ENCODE results near the gene VARS2. TPM values are rescaled to one million over a fixed set of nuclear protein-coding genes. Genes with fewer than 3 reads are reported as not detected.
"Not testable (repeated sequence)": the region's sequence is repeated elsewhere in the genome, so short reads cannot be mapped to it uniquely, and the experiment has no call there.

VARS2 gene
- total RNA-seq, 1 donor from 2014 or later: 20.5 TPM

GRCh38 chr6:30962716-30963115 is 48.7 kb downstream of the VARS2 start:
- no peak for DNase-seq (ENCODE audit: low spot score)

DNA sequence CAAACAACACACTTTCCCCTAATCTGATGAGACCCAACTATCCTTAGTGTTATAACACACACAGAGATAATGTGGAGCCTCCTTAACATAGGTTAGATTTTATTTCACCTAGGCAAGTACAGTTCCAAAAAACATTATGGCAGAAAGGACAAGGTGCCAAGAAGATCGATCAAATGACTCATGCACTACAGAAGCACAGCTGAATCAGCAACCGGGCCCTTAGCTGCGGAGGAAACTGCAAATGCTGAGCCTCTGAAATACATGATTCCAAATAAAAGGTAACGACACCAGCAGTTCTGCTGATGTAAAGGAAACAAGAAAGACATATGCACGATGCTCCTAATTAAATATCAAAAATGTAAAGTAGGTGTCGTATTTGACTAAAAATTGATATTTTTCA is 49.6 kb downstream of the VARS2 start:
- no peak for DNase-seq (ENCODE audit: low spot score)

GRCh38 chr6:30964075-30964474 is 50.0 kb downstream of the VARS2 start:
- no peak for DNase-seq (ENCODE audit: low spot score)

- DNase-seq (ENCODE audit: low spot score): no peak
Measured at GRCh38 chr6:30965140-30965601, 51.1 kb downstream of the VARS2 start.

GRCh38 chr6:30966154-30966553 is 52.1 kb downstream of the VARS2 start:
- no peak for DNase-seq (ENCODE audit: low spot score)

GRCh38 chr6:30969171-30969570 is 55.1 kb downstream of the VARS2 start:
- not testable (repeated sequence) for DNase-seq (ENCODE audit: low spot score)

DNA sequence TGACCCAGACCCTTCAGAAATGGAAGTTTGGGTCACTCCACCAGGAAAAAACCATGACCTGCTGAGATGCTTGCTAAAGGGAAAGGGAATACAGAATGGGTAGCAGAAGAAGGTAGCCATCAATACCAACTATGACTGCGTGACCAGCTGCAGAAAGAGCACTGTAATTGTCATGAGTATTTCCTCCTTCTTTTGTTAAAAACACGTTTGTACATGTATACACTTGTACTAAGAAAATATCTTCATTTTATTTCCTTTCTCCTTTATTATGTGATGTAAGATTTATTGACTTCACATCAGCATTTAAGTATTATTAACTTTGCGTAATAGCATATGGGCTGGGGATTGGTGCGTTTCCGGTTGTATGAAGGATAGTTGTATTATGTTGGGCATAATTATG is 56.9 kb downstream of the VARS2 start:
- no peak for DNase-seq (ENCODE audit: low spot score)

- no peak for DNase-seq (ENCODE audit: low spot score)
Measured at GRCh38 chr6:30972816-30973215, 58.8 kb downstream of the VARS2 start.

DNA sequence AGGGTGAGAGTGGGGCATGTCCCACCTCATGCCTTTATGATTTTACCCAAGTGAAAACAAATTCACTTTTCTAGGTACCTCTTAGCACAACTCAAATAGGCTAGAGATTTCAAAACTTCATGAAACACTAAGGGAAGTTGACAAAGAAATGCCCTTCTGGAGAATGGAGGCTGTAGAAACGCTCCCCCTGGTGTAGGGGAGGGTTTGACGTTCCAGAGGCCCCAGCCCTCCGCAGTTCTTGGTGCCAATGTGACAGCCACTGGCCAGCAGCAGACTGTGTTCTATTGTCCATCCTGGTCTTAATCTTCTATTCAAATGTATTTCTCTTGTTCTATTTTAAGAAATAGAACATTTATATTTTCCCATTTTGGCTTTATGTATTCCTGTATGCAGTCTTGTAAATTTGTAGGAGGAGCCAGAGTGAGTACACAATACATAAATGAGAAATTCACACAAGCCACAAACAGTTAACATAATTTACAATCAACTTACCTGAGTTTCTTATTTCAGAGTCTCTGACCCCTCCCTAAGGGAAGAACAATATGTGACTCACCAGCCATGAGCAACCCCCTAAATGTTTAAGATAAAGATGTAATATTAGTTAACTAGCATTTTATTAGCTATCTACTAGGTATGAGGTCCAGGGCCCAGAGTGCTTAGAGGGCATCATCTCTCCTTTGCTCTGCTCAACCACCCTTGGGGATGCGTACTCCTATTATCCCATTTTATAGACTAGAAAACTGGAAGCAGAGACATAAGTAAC is 60.6 kb downstream of the VARS2 start:
- no peak for DNase-seq (ENCODE audit: low spot score)

Other genes with a start within 250 kb of the VARS2 start
- gene DHX16, start 241.2 kb upstream of the VARS2 start, total RNA-seq (ENCODE audit: insufficient read depth, low replicate concordance): 19.5 TPM
- 20.9 TPM for gene PPP1R18, start 227.6 kb upstream of the VARS2 start, total RNA-seq (ENCODE audit: insufficient read depth, low replicate concordance)
- gene NRM, start 223.3 kb upstream of the VARS2 start, total RNA-seq (ENCODE audit: insufficient read depth, low replicate concordance): 4.3 TPM
- gene MDC1, start 197.0 kb upstream of the VARS2 start, total RNA-seq (ENCODE audit: insufficient read depth, low replicate concordance): 14.9 TPM
- gene TUBB, start 193.9 kb upstream of the VARS2 start, total RNA-seq (ENCODE audit: insufficient read depth, low replicate concordance): 174 TPM
- gene FLOT1, start 171.6 kb upstream of the VARS2 start, total RNA-seq (ENCODE audit: insufficient read depth, low replicate concordance): 46.7 TPM
- gene IER3, start 169.7 kb upstream of the VARS2 start, total RNA-seq (ENCODE audit: insufficient read depth, low replicate concordance): 70.1 TPM
- 19.0 TPM for gene DDR1, start 29.7 kb upstream of the VARS2 start, total RNA-seq (ENCODE audit: insufficient read depth, low replicate concordance)
- gene GTF2H4, start 6.0 kb upstream of the VARS2 start, total RNA-seq (ENCODE audit: insufficient read depth, low replicate concordance): 1.4 TPM
- not detected for gene SFTA2, start 17.9 kb downstream of the VARS2 start, total RNA-seq (ENCODE audit: insufficient read depth, low replicate concordance)
- gene MUCL3, start 26.7 kb downstream of the VARS2 start, total RNA-seq (ENCODE audit: insufficient read depth, low replicate concordance): 2.4 TPM
- gene MUC21, start 69.5 kb downstream of the VARS2 start, total RNA-seq (ENCODE audit: insufficient read depth, low replicate concordance): not detected
- gene MUC22, start 96.2 kb downstream of the VARS2 start, total RNA-seq (ENCODE audit: insufficient read depth, low replicate concordance): 6.5 TPM
- gene C6orf15, start 198.3 kb downstream of the VARS2 start, total RNA-seq (ENCODE audit: insufficient read depth, low replicate concordance): not detected
- gene PSORS1C1, start 200.6 kb downstream of the VARS2 start, total RNA-seq (ENCODE audit: insufficient read depth, low replicate concordance): 1.2 TPM
- 2.4 TPM for gene CDSN, start 206.2 kb downstream of the VARS2 start, total RNA-seq (ENCODE audit: insufficient read depth, low replicate concordance)
- gene PSORS1C2, start 224.8 kb downstream of the VARS2 start, total RNA-seq (ENCODE audit: insufficient read depth, low replicate concordance): not detected
- 31.8 TPM for gene CCHCR1, start 243.6 kb downstream of the VARS2 start, total RNA-seq (ENCODE audit: insufficient read depth, low replicate concordance)
- 6.5 TPM for gene TCF19, start 244.4 kb downstream of the VARS2 start, total RNA-seq (ENCODE audit: insufficient read depth, low replicate concordance)

All from umbilical cord (tissue), 2 donors.